Adrenal gland (tissue), 5 donors: ENCODE measurements around the gene KCNAB2.

Source experiments
- POLR2A ChIP-seq, 2 donors: fragments of 450-650 bp; IDR thresholded peaks; one replicate each; pipeline ENCODE4 v1.6.1; 2017; ENCODE audit warnings: antibody characterized with exemption in 2 of 2, mild to moderate bottlenecking in 2 of 2, moderate library complexity in 1 of 2
- TF ChIP-seq, protein P1 (sequence below), 6 experiments: fragments of 450-650 bp in 4 of 6; fragments of 200-600 bp in 2 of 6; sonication (generic) in 1 of 6; IDR thresholded peaks; 1 replicate in 5 of 6; 2 replicates in 1 of 6; pipeline versions ENCODE4 v1.5.1 to v1.8.0; 2016 to 2021; ENCODE audit warnings: antibody characterized with exemption in 6 of 6, mild to moderate bottlenecking in 2 of 6, moderate library complexity in 1 of 6
- donor health status: DM: no; HTN: no; CAD: no.

DNA sequence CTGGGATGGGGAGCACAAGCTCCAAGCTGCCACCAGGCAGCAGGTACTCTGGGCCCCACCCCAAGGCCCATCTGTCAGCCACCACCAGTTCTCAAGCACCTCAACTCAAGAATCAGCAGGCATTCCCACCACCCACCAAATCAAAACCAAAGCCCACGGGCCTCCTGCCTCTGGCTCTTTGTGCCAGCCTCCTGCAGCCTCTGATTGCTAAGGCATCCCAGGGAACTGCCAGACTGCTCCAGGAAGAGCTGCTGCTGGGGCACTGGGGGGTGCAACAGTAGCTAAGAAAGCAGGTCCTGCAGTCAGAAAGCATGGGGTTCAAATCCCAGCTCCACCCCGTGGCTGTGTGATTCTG lies 99.7 kb downstream of the KCNAB2 start:
- TF ChIP-seq, protein P1, sequence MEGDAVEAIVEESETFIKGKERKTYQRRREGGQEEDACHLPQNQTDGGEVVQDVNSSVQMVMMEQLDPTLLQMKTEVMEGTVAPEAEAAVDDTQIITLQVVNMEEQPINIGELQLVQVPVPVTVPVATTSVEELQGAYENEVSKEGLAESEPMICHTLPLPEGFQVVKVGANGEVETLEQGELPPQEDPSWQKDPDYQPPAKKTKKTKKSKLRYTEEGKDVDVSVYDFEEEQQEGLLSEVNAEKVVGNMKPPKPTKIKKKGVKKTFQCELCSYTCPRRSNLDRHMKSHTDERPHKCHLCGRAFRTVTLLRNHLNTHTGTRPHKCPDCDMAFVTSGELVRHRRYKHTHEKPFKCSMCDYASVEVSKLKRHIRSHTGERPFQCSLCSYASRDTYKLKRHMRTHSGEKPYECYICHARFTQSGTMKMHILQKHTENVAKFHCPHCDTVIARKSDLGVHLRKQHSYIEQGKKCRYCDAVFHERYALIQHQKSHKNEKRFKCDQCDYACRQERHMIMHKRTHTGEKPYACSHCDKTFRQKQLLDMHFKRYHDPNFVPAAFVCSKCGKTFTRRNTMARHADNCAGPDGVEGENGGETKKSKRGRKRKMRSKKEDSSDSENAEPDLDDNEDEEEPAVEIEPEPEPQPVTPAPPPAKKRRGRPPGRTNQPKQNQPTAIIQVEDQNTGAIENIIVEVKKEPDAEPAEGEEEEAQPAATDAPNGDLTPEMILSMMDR (IDR thresholded peaks at IDR 0.05), result no peak
- TF ChIP-seq POLR2A (IDR thresholded peaks at IDR 0.05), result no peak
